T-helper 1 cell treated with Interleukin-12 subunit alpha and Interleukin-12 subunit beta and Interleukin-4 antibody, amounts not matched to agents 30 ng/mL and 1 ng/mL, for 36 hours (primary cell): ENCODE data around the gene FAM47E. TPM values are rescaled to one million over a fixed set of nuclear protein-coding genes. Genes with fewer than 3 reads are reported as not detected.

Source experiments
- intact Hi-C: fragments of 100-400 bp; cut with micrococcal nuclease; formaldehyde crosslinking; loops from one replicate; pipeline ENCODE4 v1.15.1; 2024
- total RNA-seq: library from RNA; stranded (reverse); gene quantifications from 2 replicates; pipeline ENCODE4 v1.2.3, GENCODE V29; 2022

FAM47E gene, protein sequence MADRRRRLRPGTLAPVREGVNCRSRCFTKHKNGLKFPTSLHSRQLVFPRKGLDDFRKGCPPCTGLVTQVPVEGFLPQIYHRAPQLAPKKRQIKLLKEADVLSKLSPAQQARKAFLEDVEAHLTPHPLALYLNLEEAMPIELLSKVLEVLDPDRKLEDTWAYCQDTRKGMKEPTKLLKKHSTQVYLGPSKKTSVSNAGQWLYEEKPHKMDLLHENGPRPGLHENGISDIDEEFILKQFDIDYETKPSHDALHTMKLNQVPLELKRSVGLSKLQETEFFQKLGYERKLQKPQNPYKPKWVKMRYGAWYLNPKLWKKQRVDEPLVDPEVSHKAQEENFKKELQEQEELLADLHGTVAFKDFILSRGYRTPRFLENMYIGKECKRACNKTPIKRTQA
- total RNA-seq, result not detected in 2 replicates

DNA sequence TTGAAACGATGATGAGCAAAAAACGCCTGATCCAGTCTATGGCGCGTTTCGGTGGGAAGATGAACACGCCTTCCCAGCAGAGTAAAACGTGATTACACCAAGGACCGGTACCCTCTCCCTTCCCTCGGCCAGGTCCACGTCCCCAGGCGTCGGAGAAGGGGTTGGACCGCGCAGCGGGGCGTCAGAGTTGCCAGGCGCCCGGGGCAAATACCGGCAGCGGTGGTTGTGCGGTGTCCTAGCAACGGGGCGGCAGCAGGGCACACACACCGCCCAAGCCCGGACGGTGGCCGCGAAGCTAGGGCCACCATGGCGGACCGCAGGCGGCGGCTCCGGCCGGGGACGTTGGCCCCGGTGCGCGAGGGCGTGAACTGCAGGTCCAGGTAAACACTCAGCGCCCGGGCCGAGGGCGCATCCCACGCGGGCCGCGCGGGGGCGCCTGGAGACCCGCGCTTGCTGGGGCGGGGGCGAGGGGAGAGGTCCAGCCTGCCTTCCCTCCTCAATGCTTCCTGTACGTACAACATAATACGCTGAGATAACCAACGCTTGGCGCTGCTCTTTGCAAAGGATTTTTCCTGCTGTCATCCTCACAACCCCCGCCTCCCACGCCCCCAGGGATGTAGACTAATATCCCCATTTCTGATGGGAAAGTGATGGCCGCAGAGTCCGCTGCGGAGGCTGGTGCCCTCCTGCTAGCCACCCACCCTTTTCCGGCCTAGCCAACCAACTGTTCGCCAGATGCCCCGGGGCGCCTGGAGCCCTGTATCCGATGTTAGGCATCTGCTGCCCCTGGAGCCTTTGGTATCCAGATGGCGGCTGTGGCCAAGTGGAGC, at the start of gene FAM47E:
Gene FAM47E, plus strand, starts transcription at position 281 of the 830 bp plus-strand sequence. Its CDS starts 26 bp downstream, at position 307.
- intact Hi-C loops, result loop anchor here (1.0 to 2.0 kb wide), 2 partner anchors 49 to 127 kb away; no protein-coding TSS in a partner anchor

DNA sequence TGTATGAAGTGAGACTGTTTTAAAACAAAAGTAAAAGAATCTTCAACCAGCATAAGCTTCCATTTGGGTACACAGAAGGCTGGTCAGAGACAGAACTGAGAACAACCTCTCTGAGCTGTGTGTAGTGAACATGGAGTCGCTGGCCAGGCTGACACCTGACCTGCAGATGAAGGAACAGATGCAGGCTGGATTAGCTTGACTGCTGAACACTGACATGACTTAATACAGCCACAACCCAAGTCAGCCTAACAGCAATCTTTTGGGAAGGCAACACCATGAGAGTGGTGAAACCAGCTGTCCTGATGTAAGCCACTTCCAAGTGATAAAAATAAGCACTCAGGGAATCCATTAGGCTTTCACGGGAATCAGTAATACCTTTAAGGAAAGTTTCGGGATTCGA, 48.0 kb upstream of the FAM47E start:
- intact Hi-C loops, result no loop called here

DNA sequence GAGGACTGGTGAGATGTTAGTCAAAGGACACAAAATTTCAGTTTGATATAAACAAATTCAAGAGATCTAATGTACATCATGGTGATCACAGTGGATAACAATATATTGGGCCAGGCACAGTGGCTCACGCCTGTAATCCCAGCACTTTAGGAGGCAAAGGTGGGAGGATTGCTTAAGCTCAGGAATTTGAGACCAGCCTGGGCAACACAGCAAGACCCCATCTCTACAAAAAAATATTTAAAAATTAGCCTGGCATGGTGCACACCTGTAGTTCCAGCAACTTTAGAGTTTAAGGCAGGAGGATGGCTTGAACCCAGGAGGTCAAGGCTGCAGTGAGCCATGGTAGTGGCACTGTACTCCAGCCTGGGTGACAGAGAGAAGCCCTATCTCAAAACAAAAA, 46.6 kb upstream of the FAM47E start:
- intact Hi-C loops, result no loop called here

DNA sequence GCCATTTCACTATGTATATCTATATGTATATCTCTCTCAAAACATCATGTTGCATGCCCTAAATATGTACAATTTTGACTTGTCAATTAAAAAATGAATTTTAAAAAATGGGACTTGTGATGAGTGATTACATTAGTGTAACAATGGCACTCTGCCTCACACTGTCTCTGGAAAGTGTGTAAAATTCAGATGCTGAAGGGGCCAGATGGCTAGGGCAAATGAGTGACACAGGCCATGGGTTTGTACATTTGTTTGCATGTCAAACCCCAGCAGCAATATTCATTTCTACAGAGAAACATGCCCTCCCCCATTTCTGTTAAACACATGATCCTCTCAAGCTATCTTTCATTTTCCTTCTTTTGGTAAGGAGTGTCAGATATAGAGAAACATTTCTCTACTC, 46.0 kb upstream of the FAM47E start:
- intact Hi-C loops, result no loop called here

DNA sequence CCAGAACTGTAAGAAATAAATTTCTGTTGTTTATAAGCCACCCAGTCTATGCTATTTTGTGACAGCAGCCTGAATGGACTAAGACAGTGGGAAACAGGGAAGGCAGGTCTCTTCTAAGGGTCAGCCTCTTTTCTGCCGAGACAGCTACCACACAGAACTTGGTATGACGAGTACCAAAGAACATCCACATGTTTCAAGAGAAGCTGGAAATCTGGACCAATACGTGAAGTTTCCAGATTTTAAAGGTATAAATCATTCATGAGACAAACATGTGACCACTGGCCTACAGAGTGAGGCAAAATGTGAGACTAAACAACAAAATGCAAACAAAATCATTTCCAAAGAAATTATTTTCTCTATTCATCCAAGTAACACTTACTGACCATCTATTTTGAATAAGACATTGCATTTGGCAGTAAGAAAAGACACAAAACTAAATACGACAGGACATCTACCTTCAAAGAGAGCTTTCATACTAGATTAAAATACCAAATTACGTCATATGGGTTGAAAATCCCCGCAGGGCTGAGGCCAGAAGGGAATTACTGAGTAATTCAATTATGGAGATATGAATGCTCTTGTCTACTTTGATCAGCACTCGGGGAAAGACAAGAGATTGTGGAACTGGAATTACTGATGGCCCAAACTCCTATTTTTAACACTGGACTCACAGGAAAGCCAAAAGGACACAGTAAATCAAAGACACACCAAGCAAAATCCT, 45.1 kb upstream of the FAM47E start:
- intact Hi-C loops, result no loop called here

DNA sequence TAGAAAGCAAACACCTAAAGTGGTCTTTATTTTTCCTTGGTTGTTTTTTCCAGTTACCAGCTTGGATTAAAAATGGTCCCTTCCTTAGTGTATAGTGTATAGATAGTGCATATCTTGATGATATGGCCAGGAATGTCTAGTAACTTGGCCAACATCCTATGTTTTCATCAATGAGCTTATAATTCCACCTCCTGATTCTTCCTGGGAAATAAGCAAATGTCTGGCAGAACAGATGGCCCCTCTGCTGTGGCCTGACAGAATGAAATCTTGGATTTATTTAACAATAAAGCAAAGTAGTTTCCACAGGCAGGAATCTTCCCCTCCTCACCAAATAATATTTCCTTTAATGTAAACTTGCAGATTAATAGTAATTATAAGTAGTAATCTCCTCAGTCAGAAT, 44.0 kb upstream of the FAM47E start:
- intact Hi-C loops, result no loop called here

DNA sequence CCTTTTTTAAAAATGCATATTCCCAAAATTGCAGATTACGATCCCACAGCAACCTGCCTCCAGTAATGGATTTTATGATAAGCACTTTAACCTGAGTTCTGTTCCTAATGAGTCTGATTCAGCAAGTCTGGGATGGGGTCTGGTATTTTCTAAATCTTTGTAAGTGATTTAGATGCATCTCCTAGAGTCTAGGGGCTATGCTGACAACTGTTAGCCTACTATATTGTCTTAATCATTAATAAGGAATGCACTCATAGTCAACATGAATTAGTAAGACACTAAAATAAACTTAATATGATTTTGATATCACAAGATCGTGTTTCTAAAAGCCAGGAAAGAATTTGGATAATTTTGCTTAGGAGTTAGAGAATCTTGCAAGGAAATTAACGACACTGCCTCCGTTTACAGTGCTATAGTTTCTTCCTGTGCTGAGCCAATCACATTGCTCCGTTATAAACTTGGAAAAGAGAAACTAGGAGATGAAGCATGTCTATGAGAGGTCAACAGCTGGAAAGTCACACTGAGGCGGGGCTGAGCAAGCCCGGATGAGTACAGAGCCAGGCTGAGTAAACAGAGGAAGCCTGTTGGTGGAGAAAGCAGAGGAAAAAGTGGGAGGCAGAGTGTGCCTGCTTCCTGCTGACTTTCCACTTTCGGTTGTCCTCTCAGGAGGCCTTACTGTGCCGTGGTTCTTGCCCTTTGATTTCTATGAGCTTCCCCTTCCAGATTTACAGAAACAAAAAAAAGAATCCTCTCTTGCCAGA, 43.3 kb upstream of the FAM47E start:
- intact Hi-C loops, result no loop called here

DNA sequence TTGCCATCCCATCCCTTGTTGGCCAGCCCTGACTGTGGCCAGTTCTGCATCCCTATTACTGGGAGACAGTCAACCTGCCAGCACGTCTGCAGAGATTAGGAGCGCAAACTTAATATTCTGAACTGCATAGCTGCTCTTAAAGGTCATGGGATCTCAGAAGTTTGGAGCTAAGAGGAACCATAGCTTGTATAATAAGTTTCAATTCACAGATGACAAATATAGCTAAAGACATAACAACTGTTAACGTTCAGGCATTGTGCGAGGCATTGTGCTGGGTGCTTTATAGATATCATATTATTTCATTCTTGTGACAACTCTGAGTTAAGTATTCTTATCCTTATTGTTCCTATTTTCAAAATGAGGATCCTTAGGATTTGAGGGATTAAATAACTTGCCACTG, 41.6 kb upstream of the FAM47E start:
- intact Hi-C loops, result loop anchor here (5.0 to 10.0 kb wide), 4 partner anchors 485 to 1645 kb away; partner anchors contain the start of genes CCNG2 and CCNI

DNA sequence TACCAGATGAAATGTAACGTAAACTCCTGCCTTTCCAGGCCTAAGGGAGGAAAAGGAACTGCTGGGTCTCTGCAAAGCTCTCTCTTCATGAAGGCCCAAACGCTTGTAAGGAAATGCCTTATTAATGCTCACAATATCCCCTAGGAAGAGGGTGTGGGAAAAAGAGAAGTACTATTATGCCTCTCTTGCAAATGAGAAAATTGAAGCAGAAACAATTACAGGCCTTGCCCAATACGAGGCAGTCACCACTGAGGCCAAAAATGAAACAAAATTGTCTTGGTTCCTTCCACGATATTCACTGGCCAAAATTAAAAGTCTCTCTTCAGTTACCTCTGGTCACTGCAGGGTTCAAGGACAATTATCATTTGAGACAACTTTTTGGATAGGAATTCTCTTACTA, 41.1 kb upstream of the FAM47E start:
- intact Hi-C loops, result loop anchor here (5.0 to 10.0 kb wide), 4 partner anchors 484 to 1644 kb away; partner anchors contain the start of genes CCNG2 and CCNI

DNA sequence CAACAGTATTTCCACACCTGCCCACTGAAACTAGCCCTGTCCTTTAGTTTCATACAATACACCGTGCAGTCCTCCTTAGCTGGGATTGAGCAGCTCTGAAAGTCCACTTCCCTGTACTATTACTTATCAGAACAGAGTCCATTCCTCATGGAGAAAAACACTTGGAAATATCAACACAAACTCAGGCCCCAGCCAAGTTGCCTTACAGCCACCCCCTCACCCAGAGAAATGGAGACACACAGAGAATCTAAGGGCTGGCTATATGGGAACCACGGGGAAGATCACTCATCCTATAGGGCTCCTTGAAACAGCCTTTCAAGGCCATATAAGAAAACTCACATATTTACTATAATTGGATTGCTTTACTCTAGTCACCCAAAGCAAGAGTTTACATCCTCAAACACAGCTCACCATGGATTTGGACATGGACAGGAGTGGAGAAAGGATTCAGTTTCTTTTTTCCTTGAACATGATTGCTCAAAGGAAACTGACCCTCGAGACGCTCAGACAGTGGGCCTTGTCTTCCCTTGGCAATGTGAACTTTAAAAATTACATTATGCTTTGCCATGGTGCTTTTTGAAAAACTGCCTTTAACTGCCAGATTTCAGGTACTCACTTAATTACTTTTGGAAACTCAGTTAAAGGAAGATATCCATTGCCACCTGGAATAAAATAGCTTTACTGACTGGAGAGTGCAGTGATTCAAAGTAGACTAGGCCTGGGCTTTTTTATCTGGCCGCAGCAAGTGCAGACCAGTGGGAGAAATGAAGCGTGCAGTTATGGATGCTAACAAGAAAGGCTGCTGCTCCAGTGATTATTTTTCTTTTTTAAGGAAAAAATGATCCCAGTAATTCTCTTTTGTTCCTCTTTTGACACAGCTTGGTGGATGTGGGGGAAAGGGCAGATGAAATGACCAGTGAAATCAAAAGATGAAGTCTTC, 39.5 kb upstream of the FAM47E start:
- intact Hi-C loops, result loop anchor here (2.0 to 10.0 kb wide), 5 partner anchors 221 to 1643 kb away; partner anchors contain the start of genes CCNG2, CCNI and SDAD1

DNA sequence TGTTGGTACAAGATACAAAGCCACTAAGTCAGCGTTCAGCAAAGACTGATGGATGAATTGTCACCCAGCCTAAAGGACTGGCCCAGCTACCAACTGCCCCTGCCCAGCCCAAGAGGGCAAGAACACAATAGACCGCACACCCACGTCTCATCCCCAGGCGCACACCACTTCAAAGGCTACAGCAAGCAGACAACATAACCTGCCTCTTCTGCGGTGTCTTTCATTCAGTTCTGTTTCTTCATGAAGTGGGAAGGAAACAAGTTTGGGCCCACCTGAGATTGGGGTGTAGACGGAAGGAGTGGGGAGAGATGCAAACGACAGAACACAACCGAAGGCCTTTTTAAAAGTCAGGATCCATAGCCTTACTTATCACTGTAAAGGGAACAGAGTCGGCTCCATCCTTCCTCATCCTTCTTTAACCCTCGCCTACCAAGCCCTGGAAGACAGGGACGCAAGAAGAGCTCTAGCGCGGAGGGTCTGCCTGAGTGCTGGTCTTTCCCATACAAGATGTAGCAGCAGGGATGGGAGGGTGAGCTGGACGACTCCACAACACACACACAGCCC, 38.6 kb upstream of the FAM47E start:
- intact Hi-C loops, result loop anchor here (1.0 to 10.0 kb wide), 8 partner anchors 65 to 1642 kb away; partner anchors contain the start of genes CCNG2, CCNI, NUP54 and RCHY1

DNA sequence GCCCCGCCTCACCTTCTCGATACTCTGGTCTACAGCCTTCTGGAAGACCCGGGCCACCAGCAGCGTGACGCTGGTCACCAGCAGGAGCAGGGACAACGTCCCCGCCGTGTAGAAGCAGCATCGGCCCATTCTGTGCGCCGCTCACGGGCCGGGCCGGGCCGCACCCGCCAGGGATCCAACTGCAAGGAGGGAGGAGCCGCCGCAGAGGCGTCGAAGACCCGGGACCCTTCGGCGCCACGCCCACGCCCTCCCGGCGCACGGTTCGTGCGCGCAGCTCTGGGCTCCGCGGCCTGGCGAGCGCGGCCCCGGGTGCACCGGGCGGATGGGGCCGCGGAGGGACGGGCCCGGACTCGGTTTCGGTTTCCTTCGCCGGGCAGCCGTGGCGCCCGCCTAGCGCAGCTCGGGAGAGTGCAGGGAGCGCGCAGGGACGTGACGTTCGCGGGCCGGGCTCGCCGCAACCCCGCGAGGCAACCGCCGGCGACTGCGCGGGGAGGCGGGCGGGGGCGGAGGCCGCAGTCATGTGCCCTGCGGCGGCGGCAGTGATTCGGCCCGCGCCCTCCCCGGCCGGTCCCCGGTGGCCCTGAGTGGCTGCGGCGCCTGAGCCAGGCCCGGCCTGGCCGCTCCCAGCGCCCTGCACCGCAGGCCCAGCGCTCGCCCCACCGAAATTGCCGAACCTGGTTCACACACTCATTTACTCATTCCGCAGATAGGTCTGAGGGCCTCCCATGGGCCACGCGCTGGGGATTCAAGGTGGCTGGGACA, 37.9 kb upstream of the FAM47E start, which contains the start of gene SCARB2:
Gene SCARB2, minus strand, starts transcription at position 410 of the 762 bp plus-strand sequence. Its CDS starts 281 bp downstream, at position 129.
- intact Hi-C loops, result loop anchor here (1.0 to 10.0 kb wide), 11 partner anchors 33 to 1641 kb away; partner anchors contain the start of genes CCNG2, CCNI, NAAA and NUP54

DNA sequence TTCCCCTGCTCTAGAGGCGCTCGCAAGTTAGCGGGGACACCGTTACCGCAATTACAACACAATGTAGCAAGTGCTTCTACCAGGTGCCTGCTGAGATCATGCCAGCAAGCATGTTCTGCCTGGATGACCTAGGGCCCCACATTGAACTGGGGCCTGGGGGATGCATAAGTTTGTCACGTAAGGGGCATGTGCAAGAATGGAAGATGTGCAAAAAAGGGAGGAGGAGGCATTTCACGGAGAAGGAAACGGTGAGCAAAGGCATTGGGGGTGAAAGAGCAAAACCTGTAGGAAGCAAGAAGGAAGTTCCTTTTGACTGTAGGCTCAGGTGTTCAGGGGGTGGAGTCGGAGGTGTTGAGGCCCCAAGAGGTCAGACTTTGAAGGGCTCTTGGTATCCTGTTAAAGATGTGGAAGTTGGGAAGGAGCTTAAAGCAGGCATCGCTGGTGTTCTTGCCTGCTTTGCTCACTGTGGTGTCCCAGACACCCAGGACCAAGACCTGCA, 37.3 kb upstream of the FAM47E start:
- intact Hi-C loops, result loop anchor here (1.0 to 10.0 kb wide), 7 partner anchors 34 to 1641 kb away; partner anchors contain the start of genes CCNG2, CCNI, NAAA and STBD1

DNA sequence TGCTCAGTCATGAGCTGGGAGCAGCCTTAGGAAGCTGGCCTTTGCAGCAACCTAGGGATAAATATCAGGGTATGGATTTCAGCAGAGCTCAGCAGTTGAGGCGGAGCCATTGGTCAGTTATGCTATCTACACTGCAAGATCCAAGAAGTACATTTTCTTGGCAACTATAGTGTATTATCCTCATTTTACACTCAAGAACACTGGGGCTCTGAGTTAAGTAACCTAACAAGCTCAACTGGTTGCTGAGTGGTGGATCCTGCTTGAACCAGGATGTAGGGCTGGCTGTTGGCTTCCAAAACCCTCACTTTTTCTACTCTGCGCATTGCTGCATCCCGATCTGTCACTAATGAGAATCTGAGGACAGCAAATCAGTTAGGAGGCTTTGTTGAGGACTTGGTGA, 36.4 kb upstream of the FAM47E start:
- intact Hi-C loops, result loop anchor here (2.0 to 10.0 kb wide), 3 partner anchors 274 to 1640 kb away; partner anchors contain the start of gene NAAA

DNA sequence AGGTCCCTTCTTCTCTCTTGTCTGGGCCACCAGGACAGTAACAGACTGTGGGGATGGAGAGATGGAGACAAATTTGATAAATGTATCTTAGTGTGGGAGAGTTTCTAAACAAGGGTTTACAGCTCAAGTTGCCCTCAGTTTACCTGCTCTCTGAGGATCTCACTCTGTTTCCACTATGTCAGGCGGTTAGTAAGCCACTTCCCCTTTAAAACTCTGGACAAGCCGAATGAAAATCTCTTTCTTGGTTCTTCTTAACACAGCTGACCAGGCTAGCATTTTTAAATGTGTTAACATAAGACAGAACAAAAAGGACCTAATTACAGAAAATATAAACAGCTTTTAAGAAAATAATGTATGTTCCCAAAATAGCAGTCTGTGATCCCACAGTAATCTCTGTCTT, 35.0 kb upstream of the FAM47E start:
- intact Hi-C loops, result loop anchor here (10.0 kb wide), 2 partner anchors 478 to 1638 kb away; no protein-coding TSS in a partner anchor

DNA sequence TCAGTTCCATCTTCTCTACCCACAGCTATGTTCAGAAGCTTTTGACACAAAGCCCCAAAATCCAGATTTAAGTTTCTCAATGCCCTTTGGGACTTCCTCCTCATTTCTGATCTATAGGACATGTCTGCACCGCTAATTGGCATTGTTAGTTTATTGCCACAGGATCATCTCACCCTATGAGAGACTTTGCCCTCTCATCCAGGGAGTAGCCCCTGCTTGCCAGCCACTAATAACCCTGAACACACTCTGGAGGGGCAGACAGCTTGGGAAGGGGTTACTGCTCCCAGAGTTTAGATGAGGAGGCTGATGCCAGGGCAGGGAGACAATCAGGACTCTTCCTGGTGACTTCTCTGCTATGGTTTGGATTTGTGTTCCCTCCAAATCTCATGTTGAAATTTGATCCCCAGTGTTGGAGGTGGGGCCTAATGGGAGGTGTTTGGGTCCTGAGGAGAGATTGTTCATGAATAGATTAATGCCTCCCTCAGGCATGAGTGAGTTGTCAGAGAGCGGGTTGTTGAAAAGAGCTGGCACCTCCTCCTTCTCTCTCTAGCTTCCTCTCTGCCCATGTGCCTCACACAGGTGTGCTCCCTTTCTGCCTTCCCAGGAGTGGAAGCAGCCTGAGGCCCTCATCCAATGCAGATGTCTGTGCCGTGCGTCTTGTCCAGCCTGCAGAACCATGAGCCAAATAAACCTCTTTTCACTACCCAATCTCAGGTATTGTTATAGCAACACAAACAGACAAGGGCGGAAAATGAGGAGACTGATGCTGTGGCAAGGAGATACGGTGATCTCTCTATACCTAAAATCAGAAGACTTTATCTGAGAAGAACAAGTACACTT, 34.3 kb upstream of the FAM47E start:
- intact Hi-C loops, result loop anchor here (10.0 kb wide), 2 partner anchors 478 to 1638 kb away; no protein-coding TSS in a partner anchor
